Measurements from ENCODE around the gene SVOPL. TPM values are rescaled to one million over a fixed set of nuclear protein-coding genes. Genes with fewer than 3 reads are reported as not detected.

The SVOPL gene
- total and polyA plus RNA-seq, 9 of the 15 experiments (the other 6 are each of a cell fraction or from before 2014, with no cell fraction given): 0.13 to 0.42 (median 0.20) TPM; not detected in 6

DNA sequence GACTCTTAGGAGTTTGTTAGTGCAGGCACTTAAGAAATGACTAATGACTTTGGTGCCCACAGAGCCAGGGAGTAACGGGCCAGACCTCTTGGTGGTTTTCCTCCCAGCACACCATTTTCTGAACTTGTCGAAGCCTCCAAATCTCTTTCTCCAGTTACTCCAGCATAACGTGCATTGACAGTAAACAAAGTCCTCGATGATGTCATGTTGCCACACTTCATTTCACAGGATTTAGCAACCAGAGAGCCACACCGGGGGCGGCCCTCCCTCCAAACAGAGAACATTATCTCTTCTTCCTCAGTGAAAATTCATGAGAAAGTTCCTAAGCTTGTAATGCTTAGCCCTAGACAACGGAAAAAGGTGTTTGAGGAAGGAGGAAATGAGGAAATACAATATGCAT is 4.0 kb upstream of the SVOPL start (continued):
- 0 out of 2 replicates have a peak, but pooled peaks have one; percentile 30 for TF ChIP-seq CEBPB (tag; IDR thresholded peaks at IDR 0.05)
- peak; percentile 26; the same call in 1 of the 2 replicates for TF ChIP-seq ATF7 (IDR thresholded peaks at IDR 0.05)
- TF ChIP-seq, protein P1, sequence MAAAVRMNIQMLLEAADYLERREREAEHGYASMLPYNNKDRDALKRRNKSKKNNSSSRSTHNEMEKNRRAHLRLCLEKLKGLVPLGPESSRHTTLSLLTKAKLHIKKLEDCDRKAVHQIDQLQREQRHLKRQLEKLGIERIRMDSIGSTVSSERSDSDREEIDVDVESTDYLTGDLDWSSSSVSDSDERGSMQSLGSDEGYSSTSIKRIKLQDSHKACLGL (CRISPR knock-in tag; IDR thresholded peaks at IDR 0.05; ENCODE audit: borderline replicate concordance, poor library complexity, severe bottlenecking): no peak
- TF ChIP-seq, protein P2, sequence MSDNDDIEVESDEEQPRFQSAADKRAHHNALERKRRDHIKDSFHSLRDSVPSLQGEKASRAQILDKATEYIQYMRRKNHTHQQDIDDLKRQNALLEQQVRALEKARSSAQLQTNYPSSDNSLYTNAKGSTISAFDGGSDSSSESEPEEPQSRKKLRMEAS (CRISPR knock-in tag; IDR thresholded peaks at IDR 0.05): no peak

DNA sequence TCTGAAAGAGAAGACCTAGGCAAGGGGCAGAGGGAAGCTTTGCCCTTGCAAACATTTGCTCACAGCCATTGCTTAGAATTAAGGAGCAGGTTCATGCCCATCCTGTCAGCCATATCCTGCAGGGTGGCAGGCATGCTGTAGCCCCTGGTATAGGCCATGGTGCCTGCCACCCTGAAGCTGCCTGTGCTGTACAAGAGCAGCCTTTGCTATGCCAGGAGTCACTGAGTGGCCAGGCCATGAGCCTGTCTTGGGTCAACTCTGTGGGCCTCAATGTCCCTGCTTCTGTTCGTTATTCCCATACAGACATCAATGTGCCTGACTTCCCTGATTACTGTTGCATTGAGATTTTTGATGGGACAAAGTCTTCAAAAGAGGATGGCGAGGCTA is 368 bp upstream of the SVOPL start:
- H3K36me3 ChIP-seq (ENCODE audit: control insufficient read depth, insufficient read depth, low read length): no peaks in the 10 kb centered on the region
- no peaks in the 10 kb centered on the region for H3K79me2 ChIP-seq (ENCODE audit: control insufficient read depth, insufficient read depth, low read length)
- no peak for FAIRE-seq
- no peak overlapping the region for H3K9ac ChIP-seq (ENCODE audit: insufficient read depth in 1 of 2, low read depth in 2 of 2, low read length in 2 of 2)
- 0 out of 2 replicates have a peak, but pooled peaks cover 3% of the 10 kb centered on the region for H4K20me1 ChIP-seq (replicated peaks; ENCODE audit: control insufficient read depth, insufficient read depth, low read length)
- no peak overlapping the region for H2AFZ ChIP-seq (ENCODE audit: low read depth, low read length)
- intact Hi-C loops (cut with micrococcal nuclease): no loop called here
- H3K4me3 ChIP-seq: no peak overlapping the region
- no peak overlapping the region for H3K4me2 ChIP-seq (ENCODE audit: insufficient read depth, low read length)
- BruUV-seq (replicated peaks): no TSS peak
- WGBS (ENCODE audit: insufficient coverage, low coverage, missing lambda C conversion rate): 2% methylated on average over 2 of the region's 2 CpGs
- in situ Hi-C loops (cut with MboI): no loop called here
- H3K9me3 ChIP-seq (replicated peaks; ENCODE audit: control insufficient read depth, insufficient read depth, low read depth, low read length): no peaks in the 10 kb centered on the region
- no peak overlapping the region for H3K27ac ChIP-seq (ENCODE audit: extremely low read depth, low read depth, low read length)
- no peak for ATAC-seq
- no peak for DNase-seq (ENCODE audit: extremely low read depth in 1 of 4, low spot score in 3 of 4)
- POLR2A ChIA-PET: interaction anchor here (0.7 kb wide), 1 partner anchor 270 kb away, joined by 3 read pairs; no protein-coding TSS in a partner anchor
- CTCF ChIA-PET (ENCODE audit: low intra/inter-chr PET ratio): no interaction called here
- no peaks in the 10 kb centered on the region for H3K9me1 ChIP-seq (ENCODE audit: control insufficient read depth, insufficient read depth, low read length)
- H3K27me3 ChIP-seq (ENCODE audit: control insufficient read depth in 2 of 2, insufficient read depth in 2 of 2, low read length in 2 of 2): peaks cover 25 to 57% of the 10 kb centered on the region in 2 experiments
- peaks cover 0 to 4% of the 10 kb centered on the region in 2 experiments; a peak in 1 of 5 replicates for H3K4me1 ChIP-seq (replicated peaks in 1 of 2; ENCODE audit: control insufficient read depth in 2 of 2, insufficient read depth in 2 of 2, low read length in 2 of 2)
- TF ChIP-seq RUNX1 (IDR thresholded peaks at IDR 0.05; ENCODE audit: low read depth): no peak
- TF ChIP-seq, protein P3, sequence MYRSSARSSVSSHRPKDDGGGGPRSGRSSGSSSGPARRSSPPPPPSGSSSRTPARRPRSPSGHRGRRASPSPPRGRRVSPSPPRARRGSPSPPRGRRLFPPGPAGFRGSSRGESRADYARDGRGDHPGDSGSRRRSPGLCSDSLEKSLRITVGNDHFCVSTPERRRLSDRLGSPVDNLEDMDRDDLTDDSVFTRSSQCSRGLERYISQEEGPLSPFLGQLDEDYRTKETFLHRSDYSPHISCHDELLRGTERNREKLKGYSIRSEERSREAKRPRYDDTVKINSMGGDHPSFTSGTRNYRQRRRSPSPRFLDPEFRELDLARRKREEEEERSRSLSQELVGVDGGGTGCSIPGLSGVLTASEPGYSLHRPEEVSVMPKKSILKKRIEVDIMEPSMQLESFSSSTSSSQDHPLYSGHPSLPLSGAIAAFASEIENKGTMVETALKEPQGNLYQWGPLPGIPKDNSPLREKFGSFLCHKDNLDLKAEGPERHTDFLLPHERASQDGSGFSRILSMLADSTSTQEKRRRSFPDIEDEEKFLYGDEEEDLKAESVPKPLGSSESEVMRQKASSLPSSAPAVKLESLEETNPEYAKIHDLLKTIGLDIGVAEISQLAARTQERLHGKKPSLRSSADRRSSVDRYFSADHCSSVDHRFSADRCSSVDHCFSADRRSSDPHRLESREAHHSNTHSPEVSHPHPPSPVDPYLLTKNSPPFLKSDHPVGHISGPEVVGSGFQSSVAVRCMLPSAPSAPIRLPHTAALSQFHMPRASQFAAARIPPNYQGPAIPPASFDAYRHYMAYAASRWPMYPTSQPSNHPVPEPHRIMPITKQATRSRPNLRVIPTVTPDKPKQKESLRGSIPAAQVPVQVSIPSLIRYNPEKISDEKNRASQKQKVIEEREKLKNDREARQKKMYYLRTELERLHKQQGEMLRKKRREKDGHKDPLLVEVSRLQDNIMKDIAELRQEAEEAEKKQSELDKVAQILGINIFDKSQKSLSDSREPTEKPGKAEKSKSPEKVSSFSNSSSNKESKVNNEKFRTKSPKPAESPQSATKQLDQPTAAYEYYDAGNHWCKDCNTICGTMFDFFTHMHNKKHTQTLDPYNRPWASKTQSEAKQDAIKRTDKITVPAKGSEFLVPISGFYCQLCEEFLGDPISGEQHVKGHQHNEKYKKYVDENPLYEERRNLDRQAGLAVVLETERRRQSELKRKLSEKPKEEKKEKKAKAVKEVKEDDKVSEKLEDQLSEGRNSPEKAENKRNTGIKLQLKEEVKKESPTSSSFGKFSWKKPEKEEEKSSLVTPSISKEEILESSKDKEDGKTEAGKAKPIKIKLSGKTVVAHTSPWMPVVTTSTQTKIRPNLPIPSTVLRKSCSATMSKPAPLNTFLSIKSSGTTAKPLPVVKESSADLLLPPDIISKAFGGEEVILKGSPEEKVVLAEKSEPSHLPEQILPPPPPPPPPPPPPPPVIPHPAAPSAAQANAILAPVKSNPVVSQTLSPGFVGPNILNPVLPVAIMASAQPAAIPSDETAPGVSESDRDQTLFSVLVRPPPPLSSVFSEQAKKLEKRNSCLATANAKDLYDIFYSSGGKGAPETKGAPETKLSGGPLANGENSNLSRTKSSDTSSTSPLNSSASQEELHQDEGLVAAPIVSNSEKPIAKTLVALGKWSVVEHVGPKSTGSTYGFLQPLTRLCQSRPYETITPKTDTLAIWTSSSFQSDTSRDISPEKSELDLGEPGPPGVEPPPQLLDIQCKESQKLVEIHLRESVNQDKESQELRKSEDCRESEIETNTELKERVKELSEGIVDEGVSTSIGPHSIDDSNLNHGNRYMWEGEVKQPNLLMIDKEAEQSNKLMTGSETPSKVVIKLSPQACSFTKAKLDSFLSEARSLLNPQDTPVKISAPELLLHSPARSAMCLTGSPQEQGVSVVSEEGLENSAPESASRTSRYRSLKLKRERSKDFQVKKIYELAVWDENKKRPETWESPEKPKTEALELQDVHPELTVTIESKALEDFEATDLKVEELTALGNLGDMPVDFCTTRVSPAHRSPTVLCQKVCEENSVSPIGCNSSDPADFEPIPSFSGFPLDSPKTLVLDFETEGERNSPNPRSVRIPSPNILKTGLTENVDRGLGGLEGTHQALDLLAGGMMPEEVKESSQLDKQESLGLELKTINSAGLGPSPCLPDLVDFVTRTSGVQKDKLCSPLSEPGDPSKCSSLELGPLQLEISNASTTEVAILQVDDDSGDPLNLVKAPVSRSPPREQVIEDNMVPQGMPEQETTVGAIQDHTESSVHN (IDR thresholded peaks at IDR 0.05; ENCODE audit: borderline replicate concordance in 1 of 2, low read depth in 1 of 2): no peak
- no peak for TF ChIP-seq FOS (IDR thresholded peaks at IDR 0.05; ENCODE audit: extremely low read depth, insufficient read length)
- TF ChIP-seq, protein P4, sequence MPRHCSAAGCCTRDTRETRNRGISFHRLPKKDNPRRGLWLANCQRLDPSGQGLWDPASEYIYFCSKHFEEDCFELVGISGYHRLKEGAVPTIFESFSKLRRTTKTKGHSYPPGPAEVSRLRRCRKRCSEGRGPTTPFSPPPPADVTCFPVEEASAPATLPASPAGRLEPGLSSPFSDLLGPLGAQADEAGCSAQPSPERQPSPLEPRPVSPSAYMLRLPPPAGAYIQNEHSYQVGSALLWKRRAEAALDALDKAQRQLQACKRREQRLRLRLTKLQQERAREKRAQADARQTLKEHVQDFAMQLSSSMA (CRISPR knock-in tag; IDR thresholded peaks at IDR 0.05): no peak
- TF ChIP-seq DPF2 (IDR thresholded peaks at IDR 0.05): no peak
- TF ChIP-seq RCOR1 (IDR thresholded peaks at IDR 0.05; ENCODE audit: borderline replicate concordance in 1 of 2, low read depth in 2 of 2, low read length in 2 of 2): no peak
- TF ChIP-seq ZBTB7A (IDR thresholded peaks at IDR 0.05; ENCODE audit: borderline replicate concordance, control insufficient read depth, low read depth, low read length): no peak

All from K562 (cell line).